ENCODE results near the gene PDZRN4.

DNA sequence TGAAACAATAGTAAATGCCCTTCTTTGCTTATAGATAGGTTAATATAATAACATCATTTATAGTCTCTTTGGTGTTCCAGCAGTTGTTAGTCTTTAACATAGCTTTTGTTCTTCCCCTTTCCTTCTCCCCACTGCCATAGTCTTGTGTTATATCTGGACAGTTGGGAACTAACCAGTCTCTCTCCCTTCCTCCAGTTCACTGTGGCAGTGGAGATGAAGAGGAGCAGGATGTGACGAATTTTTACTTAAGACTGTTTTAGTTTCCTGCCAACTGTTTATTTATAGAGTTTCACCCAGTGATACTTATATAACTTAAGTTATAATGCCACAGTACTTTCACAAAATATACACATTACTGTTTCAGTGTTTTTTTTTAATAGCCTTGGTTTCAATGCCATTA lies 277.4 kb downstream of the PDZRN4 start:
- no peak for TF ChIP-seq POLR2AphosphoS5 (IDR thresholded peaks at IDR 0.05)
- TF ChIP-seq, protein P1, sequence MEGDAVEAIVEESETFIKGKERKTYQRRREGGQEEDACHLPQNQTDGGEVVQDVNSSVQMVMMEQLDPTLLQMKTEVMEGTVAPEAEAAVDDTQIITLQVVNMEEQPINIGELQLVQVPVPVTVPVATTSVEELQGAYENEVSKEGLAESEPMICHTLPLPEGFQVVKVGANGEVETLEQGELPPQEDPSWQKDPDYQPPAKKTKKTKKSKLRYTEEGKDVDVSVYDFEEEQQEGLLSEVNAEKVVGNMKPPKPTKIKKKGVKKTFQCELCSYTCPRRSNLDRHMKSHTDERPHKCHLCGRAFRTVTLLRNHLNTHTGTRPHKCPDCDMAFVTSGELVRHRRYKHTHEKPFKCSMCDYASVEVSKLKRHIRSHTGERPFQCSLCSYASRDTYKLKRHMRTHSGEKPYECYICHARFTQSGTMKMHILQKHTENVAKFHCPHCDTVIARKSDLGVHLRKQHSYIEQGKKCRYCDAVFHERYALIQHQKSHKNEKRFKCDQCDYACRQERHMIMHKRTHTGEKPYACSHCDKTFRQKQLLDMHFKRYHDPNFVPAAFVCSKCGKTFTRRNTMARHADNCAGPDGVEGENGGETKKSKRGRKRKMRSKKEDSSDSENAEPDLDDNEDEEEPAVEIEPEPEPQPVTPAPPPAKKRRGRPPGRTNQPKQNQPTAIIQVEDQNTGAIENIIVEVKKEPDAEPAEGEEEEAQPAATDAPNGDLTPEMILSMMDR (IDR thresholded peaks at IDR 0.05): no peak

Measured in esophagus muscularis mucosa (tissue), 3 donors.